Neural progenitor cell (in vitro differentiated cells): ENCODE measurements around the gene SLC26A8.

Experiments
- CTCF ChIP-seq: fragments of 200-600 bp; sonication (generic); IDR thresholded peaks from 2 replicates; pipeline ENCODE4 v1.5.1; 2017; ENCODE audit warnings: antibody characterized with exemption, mild to moderate bottlenecking
- EZH2 ChIP-seq: fragments of 200-600 bp; sonication (generic); IDR thresholded peaks from 2 replicates; pipeline ENCODE4 v1.6.1; 2017; ENCODE audit warnings: antibody characterized with exemption, mild to moderate bottlenecking, moderate library complexity
- EZH2phosphoT487 ChIP-seq: fragments of 200-600 bp; sonication (generic); IDR thresholded peaks from 2 replicates; pipeline ENCODE4 v1.6.1; 2017; ENCODE audit warnings: antibody characterized with exemption

DNA sequence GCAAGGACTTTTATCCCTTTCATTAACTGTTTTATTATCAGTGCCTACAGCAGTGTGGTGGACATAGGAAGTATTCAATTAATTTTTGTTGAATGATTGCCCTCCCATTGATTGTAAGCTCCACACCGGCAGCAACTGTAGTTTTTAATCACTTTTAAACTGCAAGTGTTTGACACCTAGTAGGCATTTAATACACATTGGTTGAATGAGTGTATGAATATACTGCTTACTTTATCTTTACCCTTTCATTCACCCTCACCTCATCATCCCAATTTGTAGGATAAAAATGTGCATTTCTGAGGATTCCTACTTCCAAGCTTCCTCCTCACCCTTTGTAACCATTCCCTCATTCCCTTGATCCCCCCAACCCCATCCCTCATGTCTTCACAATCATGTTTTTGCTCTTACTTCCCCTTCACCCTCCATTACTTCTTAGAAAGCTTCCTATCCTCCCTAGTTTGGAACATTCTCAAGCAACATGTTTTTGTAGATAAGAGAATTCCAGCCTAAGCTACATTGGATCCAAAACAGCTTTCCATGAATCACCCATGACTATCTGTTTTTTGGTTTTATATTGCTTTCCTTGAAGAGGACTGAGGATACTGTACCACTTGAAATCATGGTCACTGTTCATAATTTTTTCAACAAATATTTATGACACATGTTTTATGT lies 955 bp upstream of the SLC26A8 start:
- TF ChIP-seq CTCF (no peak), EZH2 (no peak), EZH2phosphoT487 (no peak)
